Duodenal mucosa (tissue), 2 donors: ENCODE measurements around the gene CADM1.

Source experiments
- H3K27ac ChIP-seq: one replicate; pipeline ENCODE4 v1.7.0; 2013; ENCODE audit warnings: low read depth, low read length
- H3K27me3 ChIP-seq, 2 donors: one replicate each; pipeline ENCODE4 v1.7.0; 2013; ENCODE audit warnings: low read length in 2 of 2, control low read depth in 1 of 2; ENCODE audit not compliant: insufficient read depth in 2 of 2, control insufficient read depth in 1 of 2
- H3K36me3 ChIP-seq, 2 donors: one replicate each; pipeline ENCODE4 v1.7.0; 2013; ENCODE audit warnings: low read length in 2 of 2, control low read depth in 1 of 2; ENCODE audit not compliant: insufficient read depth in 2 of 2, control insufficient read depth in 1 of 2
- H3K4me1 ChIP-seq, 2 donors: one replicate each; pipeline ENCODE4 v1.7.0; 2013; ENCODE audit warnings: low read length in 2 of 2, control low read depth in 1 of 2; ENCODE audit not compliant: insufficient read depth in 2 of 2, control insufficient read depth in 1 of 2
- H3K4me3 ChIP-seq, 2 donors: one replicate each; pipeline ENCODE4 v1.7.0; 2013; ENCODE audit warnings: low read length in 2 of 2, low read depth in 1 of 2
- H3K9ac ChIP-seq, 2 donors: one replicate each; pipeline ENCODE4 v1.7.0; 2013; ENCODE audit warnings: low read length in 2 of 2, low read depth in 1 of 2
- H3K9me3 ChIP-seq, 2 donors: one replicate each; pipeline ENCODE4 v1.7.0; 2013; ENCODE audit warnings: low read length in 2 of 2, control low read depth in 1 of 2; ENCODE audit not compliant: control insufficient read depth in 1 of 2

The CADM1 gene

DNA sequence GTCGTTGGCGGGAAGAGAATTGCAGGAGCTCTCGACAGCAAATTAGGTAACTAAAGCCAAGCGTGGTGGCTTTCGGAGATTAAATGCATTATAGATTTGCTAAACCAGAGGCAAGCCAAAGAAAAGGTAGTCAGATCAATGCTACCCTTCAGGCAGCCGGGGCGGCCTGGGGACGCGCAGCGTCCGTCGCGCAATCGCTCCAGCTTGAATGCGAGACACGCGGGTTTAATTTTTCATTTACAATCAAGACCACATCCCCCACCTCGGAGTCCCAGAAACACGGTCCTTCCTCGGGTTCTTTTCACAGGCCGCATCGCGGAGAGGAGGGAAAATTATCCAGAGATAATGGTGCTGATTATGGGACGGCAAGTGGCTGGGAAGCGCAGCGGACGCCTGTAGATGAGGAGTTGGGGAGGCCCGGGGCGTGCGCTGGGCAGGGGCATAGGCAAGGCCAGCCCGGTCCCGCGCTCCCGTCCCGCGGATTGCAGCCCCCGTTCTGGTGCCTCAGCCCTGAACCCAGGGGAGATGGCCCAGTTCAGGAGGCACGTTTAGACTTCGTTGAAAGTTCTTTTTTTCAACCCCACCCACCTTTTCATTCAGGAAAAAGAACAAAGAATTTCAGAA, 350.4 kb downstream of the CADM1 start:
- Histone ChIP-seq H3K4me1 (no peaks in the 10 kb centered on the region), H3K4me3 (no peak overlapping the region), H3K27ac (no peak overlapping the region), H3K9ac (no peak overlapping the region), H3K36me3 (no peaks in the 10 kb centered on the region), H3K27me3 (no peaks in the 10 kb centered on the region), H3K9me3 (no peaks in the 10 kb centered on the region)

DNA sequence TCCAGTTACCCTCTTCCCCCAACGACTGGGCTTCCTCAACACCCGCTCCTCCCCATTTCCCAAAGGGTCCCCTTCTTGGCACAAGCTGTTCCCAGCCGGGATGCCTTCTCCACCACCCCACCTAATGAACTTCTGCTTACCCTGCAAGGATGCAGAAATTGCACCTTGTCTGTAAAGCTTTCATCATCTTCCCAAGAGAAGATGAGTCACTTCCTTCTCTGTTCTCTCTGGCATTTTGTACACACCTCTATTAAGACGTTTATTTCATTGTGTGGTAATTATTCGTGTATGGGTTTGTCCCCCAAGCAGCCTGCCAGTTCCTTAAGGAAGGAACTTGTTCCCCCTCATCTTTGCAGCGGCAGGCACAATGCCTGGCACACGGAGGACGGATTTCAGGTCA, 351.1 kb downstream of the CADM1 start:
- no peaks in the 10 kb centered on the region for H3K27me3 ChIP-seq
- no peaks in the 10 kb centered on the region for H3K36me3 ChIP-seq
- no peak overlapping the region for H3K4me3 ChIP-seq
- H3K9me3 ChIP-seq, result no peaks in the 10 kb centered on the region
- H3K27ac ChIP-seq, result no peak overlapping the region
- H3K9ac ChIP-seq, result no peak overlapping the region
- no peaks in the 10 kb centered on the region for H3K4me1 ChIP-seq

DNA sequence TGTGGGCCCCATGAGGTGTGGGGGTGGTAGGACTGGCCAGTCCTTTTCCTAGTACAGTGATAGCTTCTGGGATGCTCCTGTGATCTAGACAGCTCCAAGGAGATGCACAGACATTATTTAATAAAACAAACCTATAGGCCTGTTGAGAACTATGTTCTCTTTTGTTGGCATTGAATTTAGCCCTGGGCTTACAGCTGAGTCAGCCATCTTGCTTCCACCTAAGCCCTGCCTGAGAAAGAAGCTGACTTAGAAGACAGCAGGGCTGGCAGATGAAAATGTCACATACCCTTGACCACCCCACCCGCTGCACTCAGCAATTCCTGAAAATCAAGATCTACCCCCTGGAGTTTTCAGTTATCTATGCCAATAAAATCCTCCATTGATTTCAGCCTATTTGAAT, 353.2 kb downstream of the CADM1 start:
- H3K36me3 ChIP-seq, result no peaks in the 10 kb centered on the region
- no peak overlapping the region for H3K4me3 ChIP-seq

DNA sequence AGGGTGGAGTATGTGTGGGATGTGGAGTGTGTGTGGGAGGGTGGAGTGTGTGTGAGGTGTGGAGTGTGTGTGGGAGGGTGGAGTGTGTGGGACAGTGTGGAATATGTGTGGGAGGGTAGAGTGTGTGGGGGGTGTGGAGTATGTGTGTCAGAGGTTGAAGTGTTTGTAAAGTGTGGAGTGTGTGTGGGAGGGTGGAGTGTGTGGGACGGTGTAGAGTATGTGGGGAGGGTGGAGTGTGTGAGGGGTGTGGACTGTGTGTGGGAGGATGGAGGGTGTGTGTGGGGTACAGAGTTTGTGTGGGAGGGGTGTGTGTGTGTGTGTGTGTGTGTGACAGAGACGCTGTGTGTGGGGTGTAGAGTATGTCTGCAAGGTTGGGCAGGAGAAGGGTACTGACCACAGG, 355.5 kb downstream of the CADM1 start:
- Histone ChIP-seq H3K9me3 (no peaks in the 10 kb centered on the region), H3K27me3 (no peaks in the 10 kb centered on the region), H3K27ac (no peak overlapping the region), H3K4me1 (no peaks in the 10 kb centered on the region), H3K36me3 (no peaks in the 10 kb centered on the region), H3K4me3 (no peak overlapping the region), H3K9ac (no peak overlapping the region)

More for the DNA sequence above, 353.2 kb downstream of the CADM1 start:
- H3K4me1 ChIP-seq, result no peaks in the 10 kb centered on the region
- no peak overlapping the region for H3K27ac ChIP-seq
- no peaks in the 10 kb centered on the region for H3K27me3 ChIP-seq
- H3K9ac ChIP-seq, result no peak overlapping the region
- H3K9me3 ChIP-seq, result no peaks in the 10 kb centered on the region

GRCh38 chr11:115148101-115148500, 356.1 kb downstream of the CADM1 start:
- H3K4me3 ChIP-seq, result no peak overlapping the region
- H3K27me3 ChIP-seq, result no peaks in the 10 kb centered on the region
- no peaks in the 10 kb centered on the region for H3K9me3 ChIP-seq
- H3K4me1 ChIP-seq, result no peaks in the 10 kb centered on the region
- no peak overlapping the region for H3K9ac ChIP-seq
- H3K27ac ChIP-seq, result no peak overlapping the region
- no peaks in the 10 kb centered on the region for H3K36me3 ChIP-seq

GRCh38 chr11:115147243-115147807, 356.9 kb downstream of the CADM1 start:
- Histone ChIP-seq H3K27ac (no peak overlapping the region), H3K36me3 (no peaks in the 10 kb centered on the region), H3K4me1 (no peaks in the 10 kb centered on the region), H3K9ac (no peak overlapping the region), H3K9me3 (no peaks in the 10 kb centered on the region), H3K4me3 (no peak overlapping the region), H3K27me3 (no peaks in the 10 kb centered on the region)

GRCh38 chr11:115146425-115146824, 357.8 kb downstream of the CADM1 start:
- Histone ChIP-seq H3K4me1 (no peaks in the 10 kb centered on the region), H3K36me3 (no peaks in the 10 kb centered on the region), H3K27ac (no peak overlapping the region), H3K4me3 (no peak overlapping the region), H3K9ac (no peak overlapping the region), H3K9me3 (no peaks in the 10 kb centered on the region), H3K27me3 (no peaks in the 10 kb centered on the region)

- H3K4me1 ChIP-seq, result no peaks in the 10 kb centered on the region
- no peak overlapping the region for H3K4me3 ChIP-seq
- no peaks in the 10 kb centered on the region for H3K36me3 ChIP-seq
- no peak overlapping the region for H3K9ac ChIP-seq
- H3K27me3 ChIP-seq, result no peaks in the 10 kb centered on the region
- H3K9me3 ChIP-seq, result no peaks in the 10 kb centered on the region
- H3K27ac ChIP-seq, result no peak overlapping the region
Observed at GRCh38 chr11:115145324-115145723, 358.9 kb downstream of the CADM1 start.

DNA sequence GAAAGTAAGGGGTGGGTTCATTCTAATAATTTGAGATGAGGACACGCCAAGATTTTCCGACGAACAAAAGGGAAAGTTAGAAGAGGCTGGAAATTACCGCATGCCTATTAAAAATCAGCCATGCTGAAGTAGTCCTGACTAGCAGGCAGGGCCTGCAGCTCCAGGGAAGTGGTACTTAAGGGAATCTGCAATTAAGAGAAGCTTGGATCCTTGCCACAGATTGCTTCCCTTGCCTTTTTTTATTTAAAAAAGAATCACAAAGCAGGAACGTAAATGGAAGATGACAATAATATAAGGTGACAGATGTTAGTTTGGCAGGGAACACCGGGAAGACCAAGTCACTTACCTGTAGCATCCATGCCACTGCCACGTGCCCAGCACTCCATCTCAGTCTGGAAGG, 359.3 kb downstream of the CADM1 start:
- no peaks in the 10 kb centered on the region for H3K9me3 ChIP-seq
- H3K27me3 ChIP-seq, result no peaks in the 10 kb centered on the region

GRCh38 chr11:115144014-115144413, 360.2 kb downstream of the CADM1 start:
- Histone ChIP-seq H3K4me1 (no peaks in the 10 kb centered on the region), H3K27ac (no peak overlapping the region), H3K9ac (no peak overlapping the region), H3K4me3 (no peak overlapping the region), H3K36me3 (no peaks in the 10 kb centered on the region), H3K9me3 (no peaks in the 10 kb centered on the region), H3K27me3 (no peaks in the 10 kb centered on the region)

More for the DNA sequence above, 359.3 kb downstream of the CADM1 start:
- H3K4me3 ChIP-seq, result no peak overlapping the region
- H3K27ac ChIP-seq, result no peak overlapping the region
- H3K36me3 ChIP-seq, result no peaks in the 10 kb centered on the region
- no peak overlapping the region for H3K9ac ChIP-seq
- H3K4me1 ChIP-seq, result no peaks in the 10 kb centered on the region
